ENCODE measurements around the gene TMEM121. TPM values are rescaled to one million over a fixed set of nuclear protein-coding genes. Genes with fewer than 3 reads are reported as not detected.

Gene TMEM121
- total RNA-seq, 1 experiment from 2014 or later, result not detected

DNA sequence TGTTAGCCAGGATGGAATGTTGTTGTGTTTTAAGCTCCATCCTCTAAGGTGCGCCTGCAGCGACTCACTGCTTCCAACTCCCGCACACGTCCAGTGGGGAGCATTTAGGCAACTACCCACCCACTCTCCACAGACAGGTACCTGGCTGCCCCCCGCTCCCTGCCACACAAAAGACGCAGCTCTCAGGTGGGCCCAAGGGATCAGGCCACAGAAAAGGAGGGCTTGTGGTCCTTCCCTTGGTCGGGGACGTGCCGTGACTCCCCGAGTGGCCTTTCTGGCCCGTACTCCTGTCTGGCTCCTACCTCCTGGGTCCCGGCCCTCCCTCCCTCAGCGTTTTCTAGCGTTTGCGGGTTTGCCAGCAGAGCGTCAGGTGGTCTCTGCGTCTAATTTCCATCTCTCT, 19.1 kb upstream of the TMEM121 start:
- Histone ChIP-seq H3K9me2 (replicated peaks; ENCODE audit: insufficient read depth, low read length) (no peaks in the 10 kb centered on the region), H3K4me2 (ENCODE audit: low read depth, low read length, poor library complexity, severe bottlenecking) (no peak overlapping the region), H3K9ac (ENCODE audit: low read length) (no peak overlapping the region), H3K27me3 (ENCODE audit: low read length) (no peaks in the 10 kb centered on the region), H3K27ac (ENCODE audit: low read length) (no peak overlapping the region), H4K20me1 (ENCODE audit: insufficient read depth, low read depth, low read length) (no peaks in the 10 kb centered on the region), H3K79me2 (ENCODE audit: low read length) (no peaks in the 10 kb centered on the region), H3K36me3 (ENCODE audit: insufficient read depth, low read length) (no peaks in the 10 kb centered on the region), H3K4me1 (ENCODE audit: low read length) (peaks cover 10% of the 10 kb centered on the region), H3K4me3 (ENCODE audit: low read length) (no peak overlapping the region), H2AFZ (ENCODE audit: low read length) (no peak overlapping the region), H3K9me3 (ENCODE audit: low read length) (no peaks in the 10 kb centered on the region)
- no peak for DNase-seq

DNA sequence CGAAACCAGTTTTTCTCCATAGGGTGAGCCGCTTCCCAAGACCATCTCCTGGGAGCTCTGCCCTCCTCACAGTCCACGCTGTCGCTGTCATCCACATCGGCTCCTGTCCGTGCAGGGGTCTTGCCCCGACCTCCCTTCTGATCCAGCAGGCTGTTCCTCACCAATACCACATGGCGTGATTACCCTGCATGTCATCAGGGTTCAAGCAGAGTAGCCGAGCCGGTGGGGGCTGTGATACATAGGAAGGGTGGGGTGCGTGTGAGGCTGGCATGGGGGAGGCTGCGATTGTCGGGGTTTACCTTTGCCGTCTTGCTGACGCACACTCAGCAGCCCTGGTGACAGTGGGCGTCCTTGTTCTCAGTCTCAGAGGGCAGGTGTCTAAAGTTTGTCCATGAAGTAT, 18.3 kb upstream of the TMEM121 start:
- no peak overlapping the region for H3K27ac ChIP-seq (ENCODE audit: low read length)
- H3K9ac ChIP-seq (ENCODE audit: low read length), result no peak overlapping the region
- no peaks in the 10 kb centered on the region for H4K20me1 ChIP-seq (ENCODE audit: insufficient read depth, low read depth, low read length)
- no peaks in the 10 kb centered on the region for H3K27me3 ChIP-seq (ENCODE audit: low read length)
- no peaks in the 10 kb centered on the region for H3K79me2 ChIP-seq (ENCODE audit: low read length)
- H3K4me2 ChIP-seq (ENCODE audit: low read depth, low read length, poor library complexity, severe bottlenecking), result no peak overlapping the region
- no peak for DNase-seq
- peaks cover 10% of the 10 kb centered on the region for H3K4me1 ChIP-seq (ENCODE audit: low read length)
- no peak overlapping the region for H2AFZ ChIP-seq (ENCODE audit: low read length)
- H3K9me2 ChIP-seq (replicated peaks; ENCODE audit: insufficient read depth, low read length), result no peaks in the 10 kb centered on the region
- H3K9me3 ChIP-seq (ENCODE audit: low read length), result no peaks in the 10 kb centered on the region
- no peaks in the 10 kb centered on the region for H3K36me3 ChIP-seq (ENCODE audit: insufficient read depth, low read length)
- no peak overlapping the region for H3K4me3 ChIP-seq (ENCODE audit: low read length)

DNA sequence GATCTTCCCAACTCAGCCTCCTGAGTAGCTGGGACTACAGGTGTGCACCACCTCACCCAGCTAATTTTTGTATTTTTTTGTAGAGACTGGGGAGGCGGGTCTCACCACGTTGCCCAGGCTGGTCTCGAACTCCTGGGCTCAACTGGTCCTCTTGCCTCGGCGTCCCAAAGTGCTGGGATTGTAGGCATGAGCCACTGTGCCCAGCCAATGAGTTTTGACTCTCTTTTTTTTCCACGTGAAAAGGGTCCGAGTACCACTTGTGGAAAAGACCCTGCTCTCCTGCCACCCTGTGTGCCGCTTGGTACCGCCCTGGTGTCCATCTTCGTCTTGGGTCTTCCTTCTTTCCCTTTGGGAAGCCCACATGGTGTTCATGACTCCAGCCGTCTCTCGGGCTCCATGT, 17.8 kb upstream of the TMEM121 start:
- Histone ChIP-seq H2AFZ (ENCODE audit: low read length) (no peak overlapping the region), H3K9me3 (ENCODE audit: low read length) (no peaks in the 10 kb centered on the region), H3K4me3 (ENCODE audit: low read length) (no peak overlapping the region), H3K4me2 (ENCODE audit: low read depth, low read length, poor library complexity, severe bottlenecking) (no peak overlapping the region), H3K79me2 (ENCODE audit: low read length) (no peaks in the 10 kb centered on the region), H3K9me2 (replicated peaks; ENCODE audit: insufficient read depth, low read length) (no peaks in the 10 kb centered on the region), H3K4me1 (ENCODE audit: low read length) (peaks cover 10% of the 10 kb centered on the region), H3K27me3 (ENCODE audit: low read length) (no peaks in the 10 kb centered on the region), H3K9ac (ENCODE audit: low read length) (no peak overlapping the region), H3K36me3 (ENCODE audit: insufficient read depth, low read length) (no peaks in the 10 kb centered on the region), H4K20me1 (ENCODE audit: insufficient read depth, low read depth, low read length) (no peaks in the 10 kb centered on the region), H3K27ac (ENCODE audit: low read length) (no peak overlapping the region)
- DNase-seq, result no peak

DNA sequence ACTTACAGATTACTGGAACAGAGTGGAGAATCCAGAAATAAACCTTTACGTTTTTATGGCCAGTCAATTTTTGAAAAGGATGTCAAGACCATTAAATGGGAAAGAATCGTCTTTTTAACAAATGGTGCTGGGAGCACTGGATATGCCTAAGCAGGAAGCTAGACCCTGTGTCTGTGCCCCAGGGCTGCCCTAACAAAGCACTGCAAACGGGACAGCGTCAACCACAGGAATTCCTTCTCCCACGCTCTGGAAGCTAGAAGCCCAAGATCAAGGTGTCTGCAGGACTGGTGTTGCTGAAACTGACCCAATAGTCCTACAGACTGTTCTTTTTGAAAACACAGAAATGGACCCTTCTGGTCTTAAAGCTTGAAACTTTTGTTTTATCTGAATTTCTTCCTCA, 9.3 kb upstream of the TMEM121 start:
- H3K9me3 ChIP-seq (ENCODE audit: low read length), result peaks cover 3% of the 10 kb centered on the region; the same call in 1 of the 2 replicates
- H3K36me3 ChIP-seq (ENCODE audit: insufficient read depth, low read length), result no peaks in the 10 kb centered on the region
- no peak overlapping the region for H3K9ac ChIP-seq (ENCODE audit: low read length)
- H3K9me2 ChIP-seq (replicated peaks; ENCODE audit: insufficient read depth, low read length), result no peaks in the 10 kb centered on the region
- no peak for DNase-seq
- H3K4me1 ChIP-seq (ENCODE audit: low read length), result peaks cover 7% of the 10 kb centered on the region
- H3K4me2 ChIP-seq (ENCODE audit: low read depth, low read length, poor library complexity, severe bottlenecking), result no peak overlapping the region
- no peaks in the 10 kb centered on the region for H3K79me2 ChIP-seq (ENCODE audit: low read length)
- no peak overlapping the region for H2AFZ ChIP-seq (ENCODE audit: low read length)
- no peaks in the 10 kb centered on the region for H4K20me1 ChIP-seq (ENCODE audit: insufficient read depth, low read depth, low read length)
- H3K27me3 ChIP-seq (ENCODE audit: low read length), result no peaks in the 10 kb centered on the region
- no peak overlapping the region for H3K27ac ChIP-seq (ENCODE audit: low read length)
- no peak overlapping the region for H3K4me3 ChIP-seq (ENCODE audit: low read length)

DNA sequence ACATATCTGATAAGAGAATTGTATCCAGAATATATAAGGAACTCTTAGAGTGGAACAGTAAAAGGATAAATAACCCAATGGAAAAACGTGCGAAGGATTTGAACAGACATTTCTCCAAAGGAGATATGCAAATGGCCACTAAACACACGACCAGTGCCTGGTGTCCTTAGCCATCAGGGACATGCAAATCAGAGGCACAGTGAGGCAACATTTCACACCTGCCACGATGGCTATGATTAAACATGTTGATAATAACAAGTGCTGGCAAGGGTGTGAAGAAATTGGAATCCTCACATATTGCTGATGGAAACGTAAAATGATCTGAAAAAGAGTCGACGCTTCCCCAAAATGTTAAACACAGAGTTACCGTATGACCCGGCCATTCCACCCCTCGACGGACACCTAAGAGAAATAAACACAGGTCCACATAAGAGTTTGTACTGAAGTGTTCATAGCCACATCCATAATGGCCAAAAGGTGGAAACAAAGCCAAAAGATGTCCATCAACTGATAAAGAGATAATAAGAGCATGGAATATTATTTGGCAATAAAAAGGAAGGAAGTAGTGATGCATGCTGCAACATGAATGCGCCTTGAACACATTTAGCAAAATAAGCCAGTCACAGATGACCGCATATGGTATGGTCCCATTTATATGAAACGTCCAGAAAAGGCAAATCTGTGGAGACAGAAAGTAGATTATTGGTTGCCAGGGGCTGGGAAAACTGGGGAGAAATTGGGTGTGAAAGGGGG, 6.3 kb upstream of the TMEM121 start:
- Histone ChIP-seq H3K4me3 (ENCODE audit: low read length) (no peak overlapping the region), H3K9me2 (replicated peaks; ENCODE audit: insufficient read depth, low read length) (no peaks in the 10 kb centered on the region), H4K20me1 (ENCODE audit: insufficient read depth, low read depth, low read length) (no peaks in the 10 kb centered on the region), H3K27me3 (ENCODE audit: low read length) (no peaks in the 10 kb centered on the region), H3K79me2 (ENCODE audit: low read length) (no peaks in the 10 kb centered on the region), H3K36me3 (ENCODE audit: insufficient read depth, low read length) (no peaks in the 10 kb centered on the region), H3K4me2 (ENCODE audit: low read depth, low read length, poor library complexity, severe bottlenecking) (no peak overlapping the region), H3K4me1 (ENCODE audit: low read length) (peaks cover 7% of the 10 kb centered on the region), H3K27ac (ENCODE audit: low read length) (no peak overlapping the region), H3K9me3 (ENCODE audit: low read length) (no peaks in the 10 kb centered on the region), H3K9ac (ENCODE audit: low read length) (no peak overlapping the region), H2AFZ (ENCODE audit: low read length) (no peak overlapping the region)
- peak; percentile 65 for DNase-seq

DNA sequence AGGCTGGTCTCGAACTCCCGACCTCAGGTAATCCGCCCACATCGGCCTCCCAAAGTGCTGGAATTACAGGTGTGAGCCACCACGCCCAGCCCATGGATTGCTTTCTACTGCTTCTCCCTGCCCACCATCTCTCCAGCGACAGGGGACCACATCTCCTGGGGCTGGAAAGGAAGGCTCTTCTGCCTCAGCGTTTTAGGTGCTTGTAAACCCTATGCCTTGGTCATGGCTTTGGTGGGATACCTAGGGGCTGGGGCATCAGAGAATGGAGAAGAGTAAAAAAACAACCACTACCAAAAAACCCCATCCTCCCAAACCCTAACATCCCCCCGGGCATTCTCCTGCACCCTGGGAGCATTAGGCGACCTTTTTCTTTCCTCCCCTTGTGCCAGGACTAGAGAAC, 1.1 kb upstream of the TMEM121 start:
- Histone ChIP-seq H3K36me3 (ENCODE audit: insufficient read depth, low read length) (no peaks in the 10 kb centered on the region), H3K4me3 (ENCODE audit: low read length) (no peak overlapping the region), H3K27ac (ENCODE audit: low read length) (no peak overlapping the region), H3K4me1 (ENCODE audit: low read length) (peaks cover 23% of the 10 kb centered on the region), H3K27me3 (ENCODE audit: low read length) (no peaks in the 10 kb centered on the region), H2AFZ (ENCODE audit: low read length) (no peak overlapping the region), H4K20me1 (ENCODE audit: insufficient read depth, low read depth, low read length) (no peaks in the 10 kb centered on the region), H3K9me3 (ENCODE audit: low read length) (no peaks in the 10 kb centered on the region), H3K9ac (ENCODE audit: low read length) (no peak overlapping the region), H3K9me2 (replicated peaks; ENCODE audit: insufficient read depth, low read length) (no peaks in the 10 kb centered on the region), H3K79me2 (ENCODE audit: low read length) (no peaks in the 10 kb centered on the region), H3K4me2 (ENCODE audit: low read depth, low read length, poor library complexity, severe bottlenecking) (no peak overlapping the region)
- no peak for DNase-seq

DNA sequence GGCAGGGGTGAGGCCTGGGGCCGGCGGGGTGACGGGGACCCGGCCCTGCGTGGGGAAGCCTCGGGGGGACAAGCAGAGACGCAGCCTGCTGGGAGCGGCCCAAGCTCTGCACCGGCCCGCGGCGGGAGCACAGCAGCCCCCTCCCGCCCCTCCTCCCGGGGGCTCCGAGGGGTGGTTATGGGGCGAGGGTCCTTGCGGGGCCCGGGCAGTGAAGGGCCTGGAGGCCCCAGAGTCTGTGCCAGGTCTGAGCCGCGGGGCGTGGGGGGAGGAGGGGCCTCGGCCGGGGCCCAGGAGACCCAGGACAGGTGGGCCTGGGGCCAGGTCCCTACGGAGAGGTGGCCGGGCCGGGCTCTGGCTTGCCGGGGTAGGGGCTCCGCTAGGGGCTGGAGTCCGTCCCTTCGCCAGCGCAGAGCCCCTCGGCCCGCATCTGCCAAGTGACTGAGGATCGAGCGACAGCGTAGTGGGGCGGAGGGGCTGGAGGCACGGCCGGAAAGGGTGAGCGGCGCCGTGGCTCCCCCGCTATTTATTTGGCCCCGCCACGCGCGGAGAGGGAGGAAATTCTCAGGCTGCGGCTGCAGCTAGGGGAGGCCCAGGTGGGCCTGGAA, 495 bp downstream of the TMEM121 start:
- Histone ChIP-seq H2AFZ (ENCODE audit: low read length) (no peak overlapping the region), H3K4me1 (ENCODE audit: low read length) (peaks cover 39% of the 10 kb centered on the region), H3K9me2 (replicated peaks; ENCODE audit: insufficient read depth, low read length) (no peaks in the 10 kb centered on the region), H3K4me2 (ENCODE audit: low read depth, low read length, poor library complexity, severe bottlenecking) (no peak overlapping the region), H3K4me3 (ENCODE audit: low read length) (no peak overlapping the region), H4K20me1 (ENCODE audit: insufficient read depth, low read depth, low read length) (peaks cover 4% of the 10 kb centered on the region; the same call in 1 of the 2 replicates), H3K27ac (ENCODE audit: low read length) (no peak overlapping the region), H3K79me2 (ENCODE audit: low read length) (no peaks in the 10 kb centered on the region), H3K36me3 (ENCODE audit: insufficient read depth, low read length) (no peaks in the 10 kb centered on the region), H3K9ac (ENCODE audit: low read length) (no peak overlapping the region), H3K9me3 (ENCODE audit: low read length) (no peaks in the 10 kb centered on the region), H3K27me3 (ENCODE audit: low read length) (no peaks in the 10 kb centered on the region)
- no peak for DNase-seq

DNA sequence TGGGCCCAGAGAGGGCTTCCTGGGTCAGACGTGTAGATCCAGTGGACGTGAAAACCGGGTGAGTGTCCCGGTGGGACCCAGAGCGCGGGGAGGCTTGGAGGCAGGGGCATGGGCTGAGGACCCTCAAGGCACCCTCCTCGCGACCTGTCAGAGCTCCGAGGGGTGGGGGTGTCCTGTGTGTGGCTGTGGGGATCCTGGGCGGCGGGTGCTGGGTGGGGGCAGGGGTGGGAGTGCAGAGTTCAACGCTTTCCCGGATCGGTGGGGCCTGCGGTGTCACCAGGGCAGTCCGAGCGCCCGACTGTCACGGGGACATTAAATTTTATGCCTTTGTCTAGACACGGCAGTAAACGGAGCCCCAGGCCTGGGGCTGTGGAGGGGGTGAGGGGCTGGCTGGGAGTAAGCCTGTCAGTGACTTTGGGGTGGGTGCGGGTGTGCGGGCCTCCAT, 1.0 kb downstream of the TMEM121 start:
- Histone ChIP-seq H3K9ac (ENCODE audit: low read length) (no peak overlapping the region), H4K20me1 (ENCODE audit: insufficient read depth, low read depth, low read length) (peaks cover 6% of the 10 kb centered on the region; the same call in 1 of the 2 replicates), H3K4me3 (ENCODE audit: low read length) (no peak overlapping the region; the same call in 1 of the 2 replicates), H3K27ac (ENCODE audit: low read length) (no peak overlapping the region), H3K79me2 (ENCODE audit: low read length) (no peaks in the 10 kb centered on the region), H3K9me3 (ENCODE audit: low read length) (no peaks in the 10 kb centered on the region), H2AFZ (ENCODE audit: low read length) (no peak overlapping the region), H3K4me2 (ENCODE audit: low read depth, low read length, poor library complexity, severe bottlenecking) (no peak overlapping the region), H3K4me1 (ENCODE audit: low read length) (peaks cover 44% of the 10 kb centered on the region), H3K9me2 (replicated peaks; ENCODE audit: insufficient read depth, low read length) (no peaks in the 10 kb centered on the region), H3K36me3 (ENCODE audit: insufficient read depth, low read length) (no peaks in the 10 kb centered on the region), H3K27me3 (ENCODE audit: low read length) (no peaks in the 10 kb centered on the region)
- DNase-seq, result no peak
